Neural progenitor cell (in vitro differentiated cells): ENCODE data around the gene KRT76. TPM values are rescaled to one million over a fixed set of nuclear protein-coding genes. Genes with fewer than 3 reads are reported as not detected.

ENCODE experiments used
- DNase-seq: peaks from one replicate; pipeline ENCODE4 v3.0.0-alpha.2; 2016; ENCODE audit warnings: low spot score
- H2AFZ ChIP-seq: fragments of 200-600 bp; sonication (generic); replicated peaks from 2 replicates; pipeline ENCODE4 v1.6.1; 2016; ENCODE audit warnings: antibody characterized with exemption
- H3F3A ChIP-seq: fragments of 200-600 bp; sonication (generic); 2 replicates; pipeline ENCODE4 v1.6.1; 2016; ENCODE audit warnings: antibody characterized with exemption, low read depth
- H3K27ac ChIP-seq: fragments of 200-600 bp; sonication (generic); 2 replicates; pipeline ENCODE4 v1.5.1; 2016; ENCODE audit warnings: mild to moderate bottlenecking
- H3K27me3 ChIP-seq: fragments of 200-600 bp; sonication (generic); 2 replicates; pipeline ENCODE4 v1.6.1; 2016; ENCODE audit warnings: mild to moderate bottlenecking, moderate library complexity
- H3K36me3 ChIP-seq: fragments of 200-600 bp; sonication (generic); 2 replicates; pipeline ENCODE4 v1.5.1; 2016
- H3K4me1 ChIP-seq: fragments of 200-600 bp; sonication (generic); 2 replicates; pipeline ENCODE4 v1.6.1; 2016; ENCODE audit warnings: mixed run types
- H3K4me2 ChIP-seq: fragments of 200-600 bp; sonication (generic); 2 replicates; pipeline ENCODE4 v1.6.1; 2016
- H3K4me3 ChIP-seq: fragments of 200-600 bp; sonication (generic); 2 replicates; pipeline ENCODE4 v1.5.1; 2016
- H3K79me2 ChIP-seq: fragments of 200-600 bp; sonication (generic); 2 replicates; pipeline ENCODE4 v1.6.1; 2016; ENCODE audit warnings: low read depth
- H3K9ac ChIP-seq: fragments of 200-600 bp; sonication (generic); 2 replicates; pipeline ENCODE4 v1.6.1; 2016
- H3K9me3 ChIP-seq: fragments of 200-600 bp; sonication (generic); 2 replicates; pipeline ENCODE4 v1.5.1; 2016; ENCODE audit warnings: low read depth
- H4K20me1 ChIP-seq: fragments of 200-600 bp; sonication (generic); 2 replicates; pipeline ENCODE4 v1.6.1; 2016; ENCODE audit warnings: low read depth
- H3K27ac Mint-ChIP-seq: 3 replicates; pipeline ENCODE4 v1.8.0; 2021; ENCODE audit warnings: mixed read lengths
- H3K27me3 Mint-ChIP-seq: 2 replicates; pipeline ENCODE4 v1.8.0; 2022; ENCODE audit warnings: low read depth, mild to moderate bottlenecking, inconsistent platforms, moderate library complexity, mixed read lengths; ENCODE audit not compliant: insufficient read depth
- H3K36me3 Mint-ChIP-seq: 3 replicates; pipeline ENCODE4 v1.8.0; 2021; ENCODE audit warnings: mixed read lengths
- H3K4me1 Mint-ChIP-seq: 3 replicates; pipeline ENCODE4 v1.8.0; 2021; ENCODE audit warnings: mixed read lengths
- H3K4me3 Mint-ChIP-seq: 3 replicates; pipeline ENCODE4 v1.8.0; 2021; ENCODE audit warnings: mild to moderate bottlenecking, moderate library complexity, mixed read lengths
- H3K9me3 Mint-ChIP-seq: 3 replicates; pipeline ENCODE4 v1.8.0; 2020; ENCODE audit warnings: mixed read lengths
- EZH2 ChIP-seq: fragments of 200-600 bp; sonication (generic); IDR thresholded peaks from 2 replicates; pipeline ENCODE4 v1.6.1; 2017; ENCODE audit warnings: antibody characterized with exemption, mild to moderate bottlenecking, moderate library complexity
- EZH2phosphoT487 ChIP-seq: fragments of 200-600 bp; sonication (generic); IDR thresholded peaks from 2 replicates; pipeline ENCODE4 v1.6.1; 2017; ENCODE audit warnings: antibody characterized with exemption
- total RNA-seq: library from RNA; depleted of rRNA; stranded (reverse); fragments of >200 nt; gene quantifications from 2 replicates; pipeline ENCODE4 v1.2.3, GENCODE V29; 2015; ENCODE audit warnings: low replicate concordance
- TF ChIP-seq, protein P1 (sequence below): fragments of 200-600 bp; sonication (generic); IDR thresholded peaks from 2 replicates; pipeline ENCODE4 v1.5.1; 2017; ENCODE audit warnings: antibody characterized with exemption, mild to moderate bottlenecking

Gene KRT76
- total RNA-seq, 1 donor from 2014 or later: not detected

GRCh38 chr12:52817003-52817698, 40.0 kb upstream of the KRT76 start:
- Histone ChIP-seq H3K9ac (no peak overlapping the region), H3K27ac (no peak overlapping the region), H3K79me2 (no peaks in the 10 kb centered on the region), H3K9me3 (no peaks in the 10 kb centered on the region), H3K36me3 (no peaks in the 10 kb centered on the region), H3K4me1 (peaks cover 40% of the 10 kb centered on the region), H3K4me3 (no peak overlapping the region), H2AFZ (no peak overlapping the region), H3K4me2 (no peak overlapping the region), H3K27me3 (no peaks in the 10 kb centered on the region), H4K20me1 (no peaks in the 10 kb centered on the region), H3F3A (peaks cover 12% of the 10 kb centered on the region)
- H3K36me3 Mint-ChIP-seq: no peaks in the 10 kb centered on the region
- no peak overlapping the region for H3K27ac Mint-ChIP-seq
- H3K4me1 Mint-ChIP-seq: peaks cover 25% of the 10 kb centered on the region
- DNase-seq: no peak
- TF ChIP-seq EZH2 (no peak), EZH2phosphoT487 (no peak)
- TF ChIP-seq, protein P1, sequence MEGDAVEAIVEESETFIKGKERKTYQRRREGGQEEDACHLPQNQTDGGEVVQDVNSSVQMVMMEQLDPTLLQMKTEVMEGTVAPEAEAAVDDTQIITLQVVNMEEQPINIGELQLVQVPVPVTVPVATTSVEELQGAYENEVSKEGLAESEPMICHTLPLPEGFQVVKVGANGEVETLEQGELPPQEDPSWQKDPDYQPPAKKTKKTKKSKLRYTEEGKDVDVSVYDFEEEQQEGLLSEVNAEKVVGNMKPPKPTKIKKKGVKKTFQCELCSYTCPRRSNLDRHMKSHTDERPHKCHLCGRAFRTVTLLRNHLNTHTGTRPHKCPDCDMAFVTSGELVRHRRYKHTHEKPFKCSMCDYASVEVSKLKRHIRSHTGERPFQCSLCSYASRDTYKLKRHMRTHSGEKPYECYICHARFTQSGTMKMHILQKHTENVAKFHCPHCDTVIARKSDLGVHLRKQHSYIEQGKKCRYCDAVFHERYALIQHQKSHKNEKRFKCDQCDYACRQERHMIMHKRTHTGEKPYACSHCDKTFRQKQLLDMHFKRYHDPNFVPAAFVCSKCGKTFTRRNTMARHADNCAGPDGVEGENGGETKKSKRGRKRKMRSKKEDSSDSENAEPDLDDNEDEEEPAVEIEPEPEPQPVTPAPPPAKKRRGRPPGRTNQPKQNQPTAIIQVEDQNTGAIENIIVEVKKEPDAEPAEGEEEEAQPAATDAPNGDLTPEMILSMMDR: no peak
- H3K4me3 Mint-ChIP-seq: no peak overlapping the region
- H3K9me3 Mint-ChIP-seq: no peaks in the 10 kb centered on the region
- peaks cover 13% of the 10 kb centered on the region for H3K27me3 Mint-ChIP-seq

DNA sequence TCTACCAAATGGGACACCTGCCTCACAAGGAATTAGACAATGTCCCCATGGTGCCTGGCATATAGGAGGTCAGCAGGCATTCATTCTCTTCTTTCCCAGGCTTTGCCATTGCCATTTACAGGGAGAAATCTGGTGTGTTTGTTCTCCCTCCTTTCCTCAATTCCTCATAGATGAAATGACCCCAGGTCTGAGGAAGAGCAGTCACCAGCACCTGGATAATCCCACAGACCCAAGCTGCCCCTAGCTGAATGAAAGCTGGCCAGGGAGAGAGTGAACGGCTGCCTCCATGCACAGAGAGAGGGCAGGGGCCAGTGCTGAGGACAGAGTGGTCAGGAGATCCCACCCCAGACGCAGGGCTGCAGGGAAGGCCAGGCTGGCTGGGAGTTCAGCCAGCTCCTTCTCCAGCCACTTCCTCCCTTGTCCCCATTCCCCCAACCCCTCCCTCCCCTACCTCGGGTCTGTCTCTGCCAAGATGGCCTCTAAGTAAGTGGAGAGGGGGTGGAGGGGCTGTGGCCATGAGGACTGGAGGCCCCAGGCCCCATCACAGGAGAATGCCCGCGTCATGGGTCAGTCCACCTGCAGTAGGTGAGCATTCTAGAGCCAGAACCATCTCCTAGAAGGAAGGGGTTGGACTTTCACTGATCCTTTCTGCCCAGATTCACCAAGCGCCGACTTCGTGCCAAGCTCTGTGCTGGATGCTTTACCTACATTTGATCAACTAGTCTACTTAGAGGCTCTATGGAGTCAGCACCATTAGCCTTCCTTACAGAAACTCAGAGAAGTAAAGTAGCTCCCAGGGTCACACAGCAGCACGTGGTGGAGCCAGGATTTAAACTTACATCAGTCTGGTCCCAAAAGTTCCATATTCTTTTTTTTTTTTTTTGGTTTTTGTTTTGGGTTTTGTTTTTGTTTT, 38.8 kb upstream of the KRT76 start:
- no peaks in the 10 kb centered on the region for H3K27me3 ChIP-seq
- TF ChIP-seq, protein P1: no peak
- TF ChIP-seq EZH2: no peak
- peaks cover 12% of the 10 kb centered on the region for H3F3A ChIP-seq
- peaks cover 22% of the 10 kb centered on the region for H3K4me1 Mint-ChIP-seq
- no peak overlapping the region for H3K4me3 Mint-ChIP-seq
- no peak overlapping the region for H3K4me3 ChIP-seq
- H3K9me3 ChIP-seq: no peaks in the 10 kb centered on the region
- no peaks in the 10 kb centered on the region for H4K20me1 ChIP-seq
- H3K36me3 ChIP-seq: no peaks in the 10 kb centered on the region
- H3K36me3 Mint-ChIP-seq: no peaks in the 10 kb centered on the region
- H2AFZ ChIP-seq: no peak overlapping the region
- no peak overlapping the region for H3K27ac ChIP-seq
- H3K4me2 ChIP-seq: no peak overlapping the region
- no peak overlapping the region for H3K9ac ChIP-seq
- H3K9me3 Mint-ChIP-seq: no peaks in the 10 kb centered on the region
- no peak overlapping the region for H3K27ac Mint-ChIP-seq
- peaks cover 37% of the 10 kb centered on the region for H3K4me1 ChIP-seq
- peaks cover 12% of the 10 kb centered on the region for H3K27me3 Mint-ChIP-seq
- H3K79me2 ChIP-seq: no peaks in the 10 kb centered on the region
- no peak for DNase-seq

DNA sequence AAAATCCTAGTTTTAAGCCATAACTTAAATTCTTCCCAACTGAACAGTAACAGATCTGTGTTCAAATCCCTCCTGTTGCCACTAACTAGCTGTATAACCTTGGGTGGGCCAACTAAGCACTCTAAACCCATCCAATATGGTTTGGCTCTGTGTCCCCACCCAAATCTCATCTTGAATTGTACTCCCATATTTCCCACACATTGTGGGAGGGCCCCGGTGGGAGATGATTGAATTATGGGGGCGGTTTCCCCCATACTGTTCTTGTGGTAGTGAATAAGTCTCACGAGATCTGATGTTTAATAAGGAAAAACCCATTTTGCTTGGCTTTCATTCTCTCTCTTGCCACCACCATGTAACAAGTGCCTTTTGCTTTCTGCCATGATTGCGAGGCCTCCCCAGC, 38.0 kb upstream of the KRT76 start:
- H3K36me3 Mint-ChIP-seq: no peaks in the 10 kb centered on the region
- peaks cover 16% of the 10 kb centered on the region for H3K4me1 Mint-ChIP-seq
- Histone ChIP-seq H3K9me3 (no peaks in the 10 kb centered on the region), H3K4me3 (no peak overlapping the region), H3K79me2 (no peaks in the 10 kb centered on the region), H3K27me3 (no peaks in the 10 kb centered on the region), H3K4me1 (peaks cover 29% of the 10 kb centered on the region), H2AFZ (no peak overlapping the region), H3K4me2 (no peak overlapping the region), H4K20me1 (no peaks in the 10 kb centered on the region), H3K36me3 (no peaks in the 10 kb centered on the region), H3K9ac (no peak overlapping the region), H3K27ac (no peak overlapping the region), H3F3A (peaks cover 12% of the 10 kb centered on the region)
- H3K4me3 Mint-ChIP-seq: no peak overlapping the region
- no peak overlapping the region for H3K27ac Mint-ChIP-seq
- no peaks in the 10 kb centered on the region for H3K9me3 Mint-ChIP-seq
- peaks cover 9% of the 10 kb centered on the region for H3K27me3 Mint-ChIP-seq
- TF ChIP-seq EZH2phosphoT487 (no peak), EZH2 (no peak)
- TF ChIP-seq, protein P1: no peak
- DNase-seq: no peak
